Keratinocyte (primary cell): ENCODE data around the gene UTP4. TPM values are rescaled to one million over a fixed set of nuclear protein-coding genes. Genes with fewer than 3 reads are reported as not detected.

ENCODE experiments used
- DNase-seq: peaks from one replicate; pipeline ENCODE4 v3.0.0-alpha.2; 2011; ENCODE audit warnings: low read depth, missing footprints, low spot score
- FAIRE-seq: peaks from 2 replicates; lab custom pipeline; 2011; peaks lifted over from hg19 to GRCh38; lab: Jason Lieb, UNC
- H2AFZ ChIP-seq: 2 replicates; pipeline ENCODE4 v1.6.0; 2012; ENCODE audit warnings: low read length, control low read depth, inconsistent platforms; ENCODE audit not compliant: control insufficient read depth
- H3K27ac ChIP-seq: 2 replicates; pipeline ENCODE4 v1.5.1; 2011; ENCODE audit warnings: low read length; ENCODE audit not compliant: control insufficient read depth, insufficient read depth
- H3K27me3 ChIP-seq: 3 replicates; pipeline ENCODE4 v1.6.0; 2011; ENCODE audit warnings: low read length; ENCODE audit not compliant: control insufficient read depth, insufficient read depth; ENCODE audit errors: extremely low read depth
- H3K36me3 ChIP-seq, 2 experiments: 2 replicates in 1 of 2; 3 replicates in 1 of 2; pipeline ENCODE4 v1.5.1; 2011; ENCODE audit warnings: low read length in 2 of 2, mild to moderate bottlenecking in 1 of 2; ENCODE audit not compliant: control insufficient read depth in 2 of 2, insufficient read depth in 2 of 2; ENCODE audit errors: extremely low read depth in 1 of 2
- H3K4me1 ChIP-seq: 3 replicates; pipeline ENCODE4 v1.5.1; 2011; ENCODE audit warnings: low read length; ENCODE audit not compliant: control insufficient read depth, insufficient read depth; ENCODE audit errors: extremely low read depth
- H3K4me2 ChIP-seq: 3 replicates; pipeline ENCODE4 v1.6.0; 2011; ENCODE audit warnings: low read depth, low read length; ENCODE audit not compliant: control insufficient read depth, insufficient read depth; ENCODE audit errors: extremely low read depth
- H3K4me3 ChIP-seq, 3 experiments: fragments of 200-600 bp in 1 of 3; sonication (generic) in 1 of 3; 2 replicates in 2 of 3; 3 replicates in 1 of 3; pipeline ENCODE4 v1.5.1; 2011 to 2016; ENCODE audit warnings: low read length in 3 of 3, mild to moderate bottlenecking in 3 of 3, control low read depth in 2 of 3, inconsistent platforms in 1 of 3, low read depth in 1 of 3, mixed read lengths in 1 of 3, mixed run types in 1 of 3, moderate library complexity in 1 of 3; ENCODE audit not compliant: control insufficient read depth in 2 of 3, insufficient read depth in 2 of 3; ENCODE audit errors: extremely low read depth in 1 of 3
- H3K79me2 ChIP-seq: 2 replicates; pipeline ENCODE4 v1.6.0; 2012; ENCODE audit warnings: low read length; ENCODE audit not compliant: control insufficient read depth, insufficient read depth
- H3K9ac ChIP-seq: 3 replicates; pipeline ENCODE4 v1.6.0; 2011; ENCODE audit warnings: low read length; ENCODE audit not compliant: control insufficient read depth, insufficient read depth; ENCODE audit errors: extremely low read depth
- H3K9me1 ChIP-seq: 3 replicates; pipeline ENCODE4 v1.6.0; 2011; ENCODE audit warnings: low read length; ENCODE audit not compliant: control insufficient read depth, insufficient read depth; ENCODE audit errors: extremely low read depth
- H3K9me3 ChIP-seq: 2 replicates; pipeline ENCODE4 v1.5.1; 2012; ENCODE audit warnings: low read depth, low read length; ENCODE audit not compliant: control insufficient read depth
- H4K20me1 ChIP-seq: 3 replicates; pipeline ENCODE4 v1.6.0; 2011; ENCODE audit warnings: low read length; ENCODE audit not compliant: control insufficient read depth, insufficient read depth; ENCODE audit errors: extremely low read depth
- CTCF ChIP-seq, 3 experiments: IDR thresholded peaks in 1 of 3; conservative IDR thresholded peaks in 1 of 3; optimal IDR thresholded peaks in 1 of 3; 2 replicates in 2 of 3; 3 replicates in 1 of 3; pipeline versions ENCODE3 to v1.5.1; 2011; ENCODE audit warnings: low read length in 3 of 3, mild to moderate bottlenecking in 3 of 3, moderate library complexity in 2 of 3, control low read depth in 1 of 3, inconsistent platforms in 1 of 3; ENCODE audit not compliant: insufficient read depth in 2 of 3; ENCODE audit errors: extremely low read depth in 1 of 3
- EZH2 ChIP-seq: IDR thresholded peaks from one replicate; pipeline ENCODE4 v1.6.1; 2012; ENCODE audit warnings: inconsistent platforms, mild to moderate bottlenecking, low read length, moderate library complexity
- dilution Hi-C: fragments of 300-500 bp; cut with MboI; formaldehyde crosslinking; loops from one replicate; pipeline ENCODE4 v1.7.0; 2020; ENCODE audit warnings: low sequenced_read_pairs; ENCODE audit not compliant: extremely low pct_ligation_motif_present
- polyA plus RNA-seq, 5 experiments: library from polyadenylated mRNA; depleted of rRNA in 3 of 5; stranded (reverse) in 3 of 5; stranded (forward) in 1 of 5; unstranded in 1 of 5; fragments of >200 nt; gene quantifications; 1 replicate in 1 of 5; 2 replicates in 3 of 5; 3 replicates in 1 of 5; pipeline versions ENCODE4 v1.2.1 to v1.2.3, GENCODE V29; 2011 to 2012; ENCODE audit warnings: missing spikeins in 2 of 5, low read depth in 1 of 5, low replicate concordance in 1 of 5

UTP4 gene
- polyA plus RNA-seq, 1 donor (not counting 4 experiments of a cell fraction or from before 2014, with no cell fraction given), result 106 TPM

DNA sequence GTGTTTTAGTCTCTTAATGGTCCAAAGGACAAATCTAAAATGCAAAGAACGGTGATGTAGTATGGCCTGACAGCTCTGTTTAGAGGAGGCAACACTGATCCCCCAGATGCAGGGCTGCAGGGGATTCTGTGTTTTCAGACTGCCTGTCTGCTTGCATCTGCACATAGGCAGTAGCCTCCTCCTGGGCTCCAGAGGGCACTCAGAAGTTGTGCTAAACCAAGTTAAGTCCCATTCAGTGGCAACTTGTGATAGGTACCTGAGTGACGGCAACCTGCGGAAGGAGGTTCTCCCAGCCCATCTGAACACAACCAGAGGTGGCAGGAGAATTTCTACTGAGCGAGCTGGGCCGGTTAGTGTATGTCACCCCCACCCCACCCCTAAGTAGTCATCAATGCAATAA, 17.1 kb upstream of the UTP4 start:
- Histone ChIP-seq H3K9me3 (no peaks in the 10 kb centered on the region), H3K4me2 (no peak overlapping the region), H3K9ac (no peak overlapping the region), H2AFZ (no peak overlapping the region), H3K36me3 (peaks cover 53 to 61% of the 10 kb centered on the region in 2 experiments), H3K4me1 (peaks cover 10% of the 10 kb centered on the region), H3K4me3 (no peak overlapping the region), H3K27ac (no peak overlapping the region), H3K79me2 (peaks cover 40% of the 10 kb centered on the region), H3K9me1 (peaks cover 3% of the 10 kb centered on the region), H4K20me1 (peaks cover 43% of the 10 kb centered on the region), H3K27me3 (no peaks in the 10 kb centered on the region)
- dilution Hi-C loops, result no loop called here
- TF ChIP-seq EZH2 (no peak), CTCF (optimal IDR thresholded peaks at IDR 0.05 in 1 of 3, IDR thresholded peaks at IDR 0.05 in 1 of 3, conservative IDR thresholded peaks at IDR 0.05 in 1 of 3; ENCODE audit: extremely low read depth in 1 of 3, insufficient read depth in 2 of 3, low read length in 3 of 3) (no peak)
- FAIRE-seq (no peak), DNase-seq (no peak)

DNA sequence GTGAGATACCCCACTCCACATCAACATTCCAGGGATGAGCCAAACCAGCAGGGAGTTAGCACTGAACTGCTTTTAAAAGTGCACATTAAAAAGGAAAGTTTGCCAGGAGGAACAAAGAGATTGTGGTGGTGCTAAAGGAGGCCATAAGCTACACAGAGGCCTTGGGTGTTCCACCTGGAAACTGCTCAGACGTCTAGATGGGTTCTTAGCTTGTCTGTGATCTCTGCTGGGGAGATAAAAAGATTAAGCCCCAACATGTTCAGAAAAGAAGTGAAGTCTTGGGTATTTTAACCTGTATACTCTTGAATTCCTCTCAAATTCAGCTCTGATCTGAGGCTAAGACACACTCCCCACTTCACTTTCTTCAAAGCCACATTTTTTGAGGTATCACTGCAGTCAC, 16.6 kb upstream of the UTP4 start:
- peaks cover 35% of the 10 kb centered on the region for H3K79me2 ChIP-seq

More for the DNA sequence above, 16.6 kb upstream of the UTP4 start:
- no peak overlapping the region for H3K4me3 ChIP-seq
- H3K36me3 ChIP-seq, result peaks cover 53 to 61% of the 10 kb centered on the region in 2 experiments
- H3K9me3 ChIP-seq, result no peaks in the 10 kb centered on the region
- dilution Hi-C loops, result no loop called here
- H3K27ac ChIP-seq, result no peak overlapping the region
- peaks cover 10% of the 10 kb centered on the region for H3K4me1 ChIP-seq
- no peaks in the 10 kb centered on the region for H3K27me3 ChIP-seq
- peaks cover 3% of the 10 kb centered on the region for H3K9me1 ChIP-seq
- FAIRE-seq (no peak), DNase-seq (no peak)
- H3K4me2 ChIP-seq, result no peak overlapping the region
- peaks cover 43% of the 10 kb centered on the region for H4K20me1 ChIP-seq
- TF ChIP-seq CTCF (optimal IDR thresholded peaks at IDR 0.05 in 1 of 3, IDR thresholded peaks at IDR 0.05 in 1 of 3, conservative IDR thresholded peaks at IDR 0.05 in 1 of 3; ENCODE audit: extremely low read depth in 1 of 3, insufficient read depth in 2 of 3, low read length in 3 of 3) (no peak), EZH2 (no peak)
- no peak overlapping the region for H3K9ac ChIP-seq
- no peak overlapping the region for H2AFZ ChIP-seq
